K562 (cell line): ENCODE results near the gene BSCL2. TPM values are rescaled to one million over a fixed set of nuclear protein-coding genes. Genes with fewer than 3 reads are reported as not detected.
A peak's percentile ranks its signal among the peaks of the same experiment; 100 is the strongest.

Experiments
- C11orf30 ChIP-seq: fragments of 450-650 bp; IDR thresholded peaks from 2 replicates; pipeline ENCODE4 v1.6.1; 2016; ENCODE audit warnings: low read depth, mild to moderate bottlenecking
- CEBPB ChIP-seq: fragments of 450-650 bp; IDR thresholded peaks from 2 replicates; pipeline ENCODE4 v1.6.1; 2016; ENCODE audit warnings: missing genetic modification characterization, missing compliant biosample characterization
- ELF1 ChIP-seq: fragments of 200-800 bp; sonication (Bioruptor generic); IDR thresholded peaks from 2 replicates; pipeline ENCODE4 v1.6.1; 2016; ENCODE audit warnings: missing genetic modification characterization, missing compliant biosample characterization
- HNRNPLL ChIP-seq: fragments of 200-400 bp; formaldehyde crosslinking; IDR thresholded peaks from 2 replicates; pipeline ENCODE4 v1.6.1; 2017; ENCODE audit warnings: low read length, low read depth, mild to moderate bottlenecking; ENCODE audit not compliant: poor library complexity, severe bottlenecking
- JUN ChIP-seq, 2 experiments: sonication (generic) in 1 of 2; formaldehyde crosslinking in 1 of 2; IDR thresholded peaks; 2 replicates each; pipeline versions ENCODE4 v1.6.1 to v1.8.0; 2012 to 2022; ENCODE audit warnings: borderline replicate concordance in 2 of 2, mild to moderate bottlenecking in 2 of 2, improper control_type of control experiment in 1 of 2, low read depth in 1 of 2, low read length in 1 of 2, missing genetic modification reagents in 1 of 2
- MTA2 ChIP-seq: fragments of 450-650 bp; IDR thresholded peaks from 2 replicates; pipeline ENCODE4 v1.6.1; 2016; ENCODE audit warnings: low read depth
- MTA3 ChIP-seq: fragments of 450-650 bp; formaldehyde crosslinking; IDR thresholded peaks from 2 replicates; pipeline ENCODE4 v1.6.1; 2017; ENCODE audit warnings: mild to moderate bottlenecking, borderline replicate concordance
- POLR2B ChIP-seq: fragments of 450-650 bp; IDR thresholded peaks from 2 replicates; pipeline ENCODE4 v1.6.1; 2018; ENCODE audit warnings: low read depth; ENCODE audit not compliant: partially characterized antibody
- RB1 ChIP-seq: fragments of 450-650 bp; IDR thresholded peaks from 2 replicates; pipeline ENCODE4 v1.6.1; 2017; ENCODE audit warnings: low read depth, mild to moderate bottlenecking
- SIN3B ChIP-seq: fragments of 450-650 bp; IDR thresholded peaks from 2 replicates; pipeline ENCODE4 v1.6.1; 2017; ENCODE audit warnings: low read depth, mild to moderate bottlenecking, moderate library complexity
- SREBF1 ChIP-seq: fragments of 150-350 bp; IDR thresholded peaks from 2 replicates; pipeline ENCODE4 v1.6.1; 2014; ENCODE audit warnings: antibody characterized with exemption, low read depth, low read length, borderline replicate concordance
- SRF ChIP-seq, 2 experiments: fragments of 250-450, 450-650 bp in 1 of 2; sonication (Bioruptor Pico) in 1 of 2; sonication (generic) in 1 of 2; formaldehyde crosslinking; IDR thresholded peaks; 2 replicates each; pipeline versions ENCODE4 v1.5.0 to v1.5.1; 2020 to 2022; ENCODE audit warnings: mild to moderate bottlenecking in 1 of 2, missing genetic modification reagents in 1 of 2
- STAT5A ChIP-seq: IDR thresholded peaks from 2 replicates; pipeline ENCODE4 v1.6.1; 2012; ENCODE audit warnings: low read length, inconsistent platforms, borderline replicate concordance
- ZFX ChIP-seq: sonication (generic); formaldehyde crosslinking; IDR thresholded peaks from 2 replicates; pipeline ENCODE4 v1.8.0; 2022; ENCODE audit warnings: mild to moderate bottlenecking, missing genetic modification reagents, moderate library complexity
- ZKSCAN1 ChIP-seq: fragments of 150-350 bp; IDR thresholded peaks from 2 replicates; pipeline ENCODE4 v1.6.1; 2016; ENCODE audit warnings: low read depth, low read length
- ZKSCAN3 ChIP-seq: fragments of 250-450 bp; sonication (Bioruptor Pico); IDR thresholded peaks from 2 replicates; pipeline ENCODE4 v1.4.0; 2020
- ZNF263 ChIP-seq: sonication (generic); formaldehyde crosslinking; IDR thresholded peaks from 2 replicates; pipeline ENCODE4 v1.8.0; 2022; ENCODE audit warnings: mild to moderate bottlenecking, missing genetic modification reagents, borderline replicate concordance
- polyA plus RNA-seq, 8 experiments: library from polyadenylated mRNA; depleted of rRNA in 4 of 8; stranded (reverse) in 5 of 8; unstranded in 3 of 8; fragments of >200 nt; fragmentation: Nextera tagmentation in 2 of 8; fragmentation: Illumina TruSeq in 1 of 8; extraction: Ambion mirVana in 2 of 8; extraction: Trizol in 1 of 8; gene quantifications; 2 replicates each; pipeline versions ENCODE4 v1.2.1 to v1.2.3, GENCODE V29; 2011 to 2014; ENCODE audit warnings: inconsistent platforms in 1 of 8, missing spikeins in 1 of 8
- total RNA-seq, 7 experiments: library from RNA; depleted of rRNA in 6 of 7; stranded (reverse); fragments of >200 nt in 6 of 7; fragmentation: Illumina TruSeq in 2 of 7; extraction: Trizol in 2 of 7; gene quantifications; 2 replicates each; pipeline versions ENCODE4 v1.2.1 to v1.2.3, GENCODE V29; 2011 to 2021; ENCODE audit warnings: low replicate concordance in 1 of 7
- TF ChIP-seq, protein P1 (sequence below), 2 experiments: IDR thresholded peaks; 2 replicates each; pipeline ENCODE4 v1.6.1; 2012; ENCODE audit warnings: improper control_type of control experiment in 2 of 2, low read depth in 2 of 2, low read length in 2 of 2, borderline replicate concordance in 1 of 2
- TF ChIP-seq, protein P2 (sequence below): sonication (generic); formaldehyde crosslinking; IDR thresholded peaks from 2 replicates; pipeline ENCODE4 v1.8.0; 2023; ENCODE audit warnings: mild to moderate bottlenecking, missing genetic modification reagents
- TF ChIP-seq, protein P3 (sequence below): sonication (generic); formaldehyde crosslinking; IDR thresholded peaks from 2 replicates; pipeline ENCODE4 v1.9.0; 2022; ENCODE audit warnings: mild to moderate bottlenecking, missing genetic modification reagents
- TF ChIP-seq, protein P4 (sequence below): fragments of 450-650 bp; IDR thresholded peaks from 2 replicates; pipeline ENCODE4 v1.6.1; 2016; ENCODE audit warnings: antibody characterized with exemption

The BSCL2 gene
- total and polyA plus RNA-seq, 9 of the 15 experiments (the other 6 are each of a cell fraction or from before 2014, with no cell fraction given), result 18.9 to 51.7 (median 35.2) TPM

DNA sequence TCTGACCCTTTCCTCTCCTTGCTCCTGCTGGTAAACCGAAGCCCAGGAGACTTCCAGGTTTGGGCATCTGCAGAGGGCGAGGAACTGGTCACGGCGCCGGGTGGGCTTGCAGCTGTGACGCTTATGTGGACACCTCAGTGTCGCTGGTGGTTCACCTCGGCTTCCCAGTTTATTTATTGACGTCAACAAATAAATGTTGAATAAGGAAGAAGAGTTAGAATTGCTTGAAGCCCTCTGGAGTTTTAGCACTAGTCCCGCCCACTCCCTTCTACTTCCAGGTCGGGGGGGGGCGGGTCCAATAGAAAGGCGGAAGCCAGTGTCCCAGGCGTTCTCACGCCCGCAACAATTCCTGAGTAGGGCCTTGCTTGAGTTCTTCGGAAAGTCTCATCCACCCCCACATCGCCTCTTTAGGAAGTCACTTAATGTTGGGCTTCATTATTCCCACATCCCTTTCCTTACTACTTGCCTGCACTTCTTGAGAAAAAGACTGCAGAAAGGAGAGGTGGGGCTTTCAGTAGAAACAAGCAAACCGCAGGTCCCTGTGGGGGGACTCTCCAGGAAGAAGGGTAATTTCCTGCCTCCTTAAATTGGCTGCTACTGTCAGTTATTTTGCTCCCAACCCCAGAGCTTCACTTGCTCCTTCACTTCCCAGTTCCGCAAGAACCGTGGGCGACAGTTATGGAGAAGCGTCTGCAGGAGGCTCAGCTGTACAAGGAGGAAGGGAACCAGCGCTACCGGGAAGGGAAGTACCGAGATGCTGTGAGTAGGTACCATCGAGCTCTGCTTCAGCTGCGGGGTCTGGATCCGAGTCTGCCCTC is 21.2 kb upstream of the BSCL2 start, which contains the start of gene TTC9C (continued):
- TF ChIP-seq, protein P1, sequence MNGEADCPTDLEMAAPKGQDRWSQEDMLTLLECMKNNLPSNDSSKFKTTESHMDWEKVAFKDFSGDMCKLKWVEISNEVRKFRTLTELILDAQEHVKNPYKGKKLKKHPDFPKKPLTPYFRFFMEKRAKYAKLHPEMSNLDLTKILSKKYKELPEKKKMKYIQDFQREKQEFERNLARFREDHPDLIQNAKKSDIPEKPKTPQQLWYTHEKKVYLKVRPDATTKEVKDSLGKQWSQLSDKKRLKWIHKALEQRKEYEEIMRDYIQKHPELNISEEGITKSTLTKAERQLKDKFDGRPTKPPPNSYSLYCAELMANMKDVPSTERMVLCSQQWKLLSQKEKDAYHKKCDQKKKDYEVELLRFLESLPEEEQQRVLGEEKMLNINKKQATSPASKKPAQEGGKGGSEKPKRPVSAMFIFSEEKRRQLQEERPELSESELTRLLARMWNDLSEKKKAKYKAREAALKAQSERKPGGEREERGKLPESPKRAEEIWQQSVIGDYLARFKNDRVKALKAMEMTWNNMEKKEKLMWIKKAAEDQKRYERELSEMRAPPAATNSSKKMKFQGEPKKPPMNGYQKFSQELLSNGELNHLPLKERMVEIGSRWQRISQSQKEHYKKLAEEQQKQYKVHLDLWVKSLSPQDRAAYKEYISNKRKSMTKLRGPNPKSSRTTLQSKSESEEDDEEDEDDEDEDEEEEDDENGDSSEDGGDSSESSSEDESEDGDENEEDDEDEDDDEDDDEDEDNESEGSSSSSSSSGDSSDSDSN (IDR thresholded peaks at IDR 0.05; ENCODE audit: borderline replicate concordance in 1 of 2, low read depth in 2 of 2, low read length in 2 of 2), result 0 out of 4 replicates have a peak, but pooled peaks of 1 of the 2 experiments have one; percentile 66
- TF ChIP-seq CEBPB, result peak; percentile 5; the same call in 1 of the 2 replicates
- TF ChIP-seq, protein P2, sequence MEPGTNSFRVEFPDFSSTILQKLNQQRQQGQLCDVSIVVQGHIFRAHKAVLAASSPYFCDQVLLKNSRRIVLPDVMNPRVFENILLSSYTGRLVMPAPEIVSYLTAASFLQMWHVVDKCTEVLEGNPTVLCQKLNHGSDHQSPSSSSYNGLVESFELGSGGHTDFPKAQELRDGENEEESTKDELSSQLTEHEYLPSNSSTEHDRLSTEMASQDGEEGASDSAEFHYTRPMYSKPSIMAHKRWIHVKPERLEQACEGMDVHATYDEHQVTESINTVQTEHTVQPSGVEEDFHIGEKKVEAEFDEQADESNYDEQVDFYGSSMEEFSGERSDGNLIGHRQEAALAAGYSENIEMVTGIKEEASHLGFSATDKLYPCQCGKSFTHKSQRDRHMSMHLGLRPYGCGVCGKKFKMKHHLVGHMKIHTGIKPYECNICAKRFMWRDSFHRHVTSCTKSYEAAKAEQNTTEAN (CRISPR knock-in tag), result peak; percentile 44; the same call in 1 of the 2 replicates
- no peak for TF ChIP-seq ZKSCAN3 (CRISPR knock-in tag)
- TF ChIP-seq, protein P3, sequence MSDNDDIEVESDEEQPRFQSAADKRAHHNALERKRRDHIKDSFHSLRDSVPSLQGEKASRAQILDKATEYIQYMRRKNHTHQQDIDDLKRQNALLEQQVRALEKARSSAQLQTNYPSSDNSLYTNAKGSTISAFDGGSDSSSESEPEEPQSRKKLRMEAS, result 0 out of 2 replicates have a peak, but pooled peaks have one; percentile 12
- no peak for TF ChIP-seq STAT5A
- TF ChIP-seq C11orf30, result peak; percentile 67
- peak; percentile 42 for TF ChIP-seq SIN3B
- TF ChIP-seq ZFX (CRISPR knock-in tag), result peak; percentile 50
- TF ChIP-seq HNRNPLL, result peak; percentile 27
- TF ChIP-seq, protein P4, sequence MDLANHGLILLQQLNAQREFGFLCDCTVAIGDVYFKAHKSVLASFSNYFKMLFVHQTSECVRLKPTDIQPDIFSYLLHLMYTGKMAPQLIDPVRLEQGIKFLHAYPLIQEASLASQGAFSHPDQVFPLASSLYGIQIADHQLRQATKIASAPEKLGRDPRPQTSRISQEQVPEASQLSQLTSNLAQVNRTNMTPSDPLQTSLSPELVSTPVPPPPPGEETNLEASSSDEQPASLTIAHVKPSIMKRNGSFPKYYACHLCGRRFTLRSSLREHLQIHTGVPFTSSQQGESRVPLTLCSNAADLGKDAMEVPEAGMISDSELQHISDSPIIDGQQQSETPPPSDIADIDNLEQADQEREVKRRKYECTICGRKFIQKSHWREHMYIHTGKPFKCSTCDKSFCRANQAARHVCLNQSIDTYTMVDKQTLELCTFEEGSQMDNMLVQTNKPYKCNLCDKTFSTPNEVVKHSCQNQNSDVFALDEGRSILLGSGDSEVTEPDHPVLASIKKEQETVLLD, result peak; percentile 31; the same call in 1 of the 2 replicates
- peak; percentile 72 for TF ChIP-seq POLR2B
- peak; percentile 21; the same call in 1 of the 2 replicates for TF ChIP-seq ZKSCAN1
- TF ChIP-seq SREBF1, result 0 out of 2 replicates have a peak, but pooled peaks have one; percentile 33
- TF ChIP-seq RB1, result peak; percentile 35; the same call in 1 of the 2 replicates
- TF ChIP-seq SRF (CRISPR knock-in tag; IDR thresholded peaks at IDR 0.05), result 0 out of 4 replicates have a peak, but pooled peaks of 1 of the 2 experiments have one; percentile 40
- TF ChIP-seq ELF1 (tag), result peak; percentile 91
- TF ChIP-seq JUN (IDR thresholded peaks at IDR 0.05; ENCODE audit: borderline replicate concordance, low read depth, low read length), result no peak
- no peak for TF ChIP-seq JUN (CRISPR knock-in tag; IDR thresholded peaks at IDR 0.05; ENCODE audit: borderline replicate concordance)
- peak; percentile 53; the same call in 1 of the 2 replicates for TF ChIP-seq MTA2
- 0 out of 2 replicates have a peak, but pooled peaks have one; percentile 30 for TF ChIP-seq MTA3
- TF ChIP-seq ZNF263 (CRISPR knock-in tag), result 0 out of 2 replicates have a peak, but pooled peaks have one; percentile 3
